GM23248 (cell line): ENCODE data around the gene SUSD3. TPM values are rescaled to one million over a fixed set of nuclear protein-coding genes. Genes with fewer than 3 reads are reported as not detected.

Experiments
- DNase-seq: peaks from one replicate; pipeline ENCODE4 v3.0.0-alpha.2; 2015
- H2AFZ ChIP-seq: fragments of 200-600 bp; sonication (generic); 2 replicates; pipeline ENCODE4 v1.6.1; 2016; ENCODE audit warnings: antibody characterized with exemption
- H3F3A ChIP-seq: fragments of 200-600 bp; sonication (generic); 2 replicates; pipeline ENCODE4 v1.6.1; 2016; ENCODE audit warnings: mild to moderate bottlenecking, antibody characterized with exemption, mixed run types; ENCODE audit not compliant: insufficient read depth
- H3K27ac ChIP-seq: fragments of 200-600 bp; sonication (generic); 2 replicates; pipeline ENCODE4 v1.5.1; 2016; ENCODE audit warnings: mild to moderate bottlenecking
- H3K27me3 ChIP-seq: fragments of 200-600 bp; sonication (generic); replicated peaks from 2 replicates; pipeline ENCODE4 v1.6.1; 2016; ENCODE audit warnings: mild to moderate bottlenecking; ENCODE audit not compliant: insufficient read depth
- H3K36me3 ChIP-seq: fragments of 200-600 bp; sonication (generic); 2 replicates; pipeline ENCODE4 v1.6.1; 2016; ENCODE audit warnings: low read depth, mild to moderate bottlenecking
- H3K4me1 ChIP-seq: fragments of 200-600 bp; sonication (generic); 2 replicates; pipeline ENCODE4 v1.6.1; 2016; ENCODE audit warnings: mild to moderate bottlenecking; ENCODE audit not compliant: insufficient read depth
- H3K4me2 ChIP-seq: fragments of 200-600 bp; sonication (generic); one replicate; pipeline ENCODE4 v1.6.1; 2016; ENCODE audit warnings: mild to moderate bottlenecking; ENCODE audit not compliant: unreplicated experiment
- H3K4me3 ChIP-seq: fragments of 200-600 bp; sonication (generic); 2 replicates; pipeline ENCODE4 v1.5.1; 2016; ENCODE audit warnings: mild to moderate bottlenecking
- H3K79me2 ChIP-seq: fragments of 200-600 bp; sonication (generic); 2 replicates; pipeline ENCODE4 v1.6.1; 2016; ENCODE audit warnings: mild to moderate bottlenecking; ENCODE audit not compliant: insufficient read depth
- H3K9ac ChIP-seq: fragments of 200-600 bp; sonication (generic); 2 replicates; pipeline ENCODE4 v1.6.1; 2016; ENCODE audit warnings: mild to moderate bottlenecking
- H3K9me2 ChIP-seq: fragments of 200-600 bp; sonication (generic); 2 replicates; pipeline ENCODE4 v1.6.1; 2016; ENCODE audit warnings: mixed run types, mild to moderate bottlenecking, moderate library complexity; ENCODE audit not compliant: insufficient read depth
- H3K9me3 ChIP-seq: fragments of 200-600 bp; sonication (generic); one replicate; pipeline ENCODE4 v1.6.1; 2017; ENCODE audit warnings: low read depth
- H4K20me1 ChIP-seq: fragments of 200-600 bp; sonication (generic); 2 replicates; pipeline ENCODE4 v1.6.0; 2016; ENCODE audit not compliant: insufficient read depth
- EZH2 ChIP-seq: fragments of 200-600 bp; sonication (generic); IDR thresholded peaks from 2 replicates; pipeline ENCODE4 v1.6.1; 2018; ENCODE audit warnings: antibody characterized with exemption, mild to moderate bottlenecking; ENCODE audit not compliant: insufficient read depth, poor library complexity, severe bottlenecking
- EZH2phosphoT487 ChIP-seq: fragments of 200-600 bp; sonication (generic); IDR thresholded peaks from 2 replicates; pipeline ENCODE4 v1.6.1; 2018; ENCODE audit warnings: antibody characterized with exemption, moderate library complexity, mild to moderate bottlenecking, low read depth; ENCODE audit not compliant: insufficient read depth
- WGBS, 2 experiments: methylation state at CpG; one replicate each; pipeline ENCODE4 v1.1.6; 2015 to 2017; ENCODE audit warnings: low lambda C conversion rate in 2 of 2, low coverage in 1 of 2; ENCODE audit errors: missing lambda C conversion rate in 2 of 2; 5-methylcytosine and 5-hydroxymethylcytosine counted together
- in situ Hi-C: fragments of 300-500 bp; cut with MboI; formaldehyde crosslinking; loops from 2 replicates; pipeline ENCODE4 v1.15.0; 2020
- polyA plus RNA-seq: library from polyadenylated mRNA; unstranded; fragments of >200 nt; fragmentation: Nextera tagmentation; extraction: Ambion mirVana; gene quantifications from 2 replicates; pipeline ENCODE4 v1.2.1, GENCODE V29; 2016
- total RNA-seq: library from RNA; depleted of rRNA; stranded (reverse); fragments of >200 nt; shearing (Covaris generic); gene quantifications from 2 replicates; pipeline ENCODE4 v1.2.3, GENCODE V29; 2014

Gene SUSD3
- total and polyA plus RNA-seq, 2 experiments from 2014 or later, result 0.43 TPM; not detected in 1

- in situ Hi-C loops, result no loop called here
- Histone ChIP-seq H4K20me1 (no peaks in the 10 kb centered on the region), H3K36me3 (no peaks in the 10 kb centered on the region), H3K4me2 (no peak overlapping the region), H3K79me2 (no peaks in the 10 kb centered on the region), H3K27me3 (no peaks in the 10 kb centered on the region), H3K4me3 (no peak overlapping the region), H3K9me2 (no peaks in the 10 kb centered on the region), H2AFZ (no peak overlapping the region), H3K9ac (no peak overlapping the region), H3K9me3 (no peaks in the 10 kb centered on the region), H3K27ac (no peak overlapping the region), H3F3A (peaks cover 34% of the 10 kb centered on the region), H3K4me1 (peaks cover 7% of the 10 kb centered on the region; the same call in 1 of the 2 replicates)
- TF ChIP-seq EZH2phosphoT487 (no peak), EZH2 (no peak)
- no peak for DNase-seq
- WGBS, 2 experiments, result 52 to 54% methylated on average over 4 of the region's 4 CpGs
These were observed 30.1 kb downstream of the SUSD3 start for GRCh38 chr9:93088656-93089015.

GRCh38 chr9:93089024-93089423 lies 30.5 kb downstream of the SUSD3 start:
- H3F3A ChIP-seq, result peaks cover 34% of the 10 kb centered on the region
- WGBS, 2 experiments, result 68 to 70% methylated on average over 5 of the region's 5 CpGs
- no peaks in the 10 kb centered on the region for H3K79me2 ChIP-seq
- no peak overlapping the region for H3K9ac ChIP-seq
- no peak overlapping the region for H3K27ac ChIP-seq
- H2AFZ ChIP-seq, result no peak overlapping the region
- TF ChIP-seq EZH2phosphoT487 (no peak), EZH2 (no peak)
- no peaks in the 10 kb centered on the region for H3K9me3 ChIP-seq
- peaks cover 7% of the 10 kb centered on the region; the same call in 1 of the 2 replicates for H3K4me1 ChIP-seq
- no peak overlapping the region for H3K4me3 ChIP-seq
- DNase-seq, result no peak
- H4K20me1 ChIP-seq, result no peaks in the 10 kb centered on the region
- no peaks in the 10 kb centered on the region for H3K36me3 ChIP-seq
- no peaks in the 10 kb centered on the region for H3K27me3 ChIP-seq
- H3K4me2 ChIP-seq, result no peak overlapping the region
- H3K9me2 ChIP-seq, result no peaks in the 10 kb centered on the region
- in situ Hi-C loops, result no loop called here

GRCh38 chr9:93089481-93089991 lies 31.0 kb downstream of the SUSD3 start:
- DNase-seq, result no peak
- Histone ChIP-seq H3K9me2 (no peaks in the 10 kb centered on the region), H2AFZ (no peak overlapping the region), H3K4me2 (no peak overlapping the region), H3K79me2 (no peaks in the 10 kb centered on the region), H3K27me3 (no peaks in the 10 kb centered on the region), H3K4me3 (no peak overlapping the region), H3K9ac (no peak overlapping the region), H3K36me3 (no peaks in the 10 kb centered on the region), H3K27ac (no peak overlapping the region), H4K20me1 (no peaks in the 10 kb centered on the region), H3K4me1 (peaks cover 7% of the 10 kb centered on the region; the same call in 1 of the 2 replicates), H3F3A (peaks cover 34% of the 10 kb centered on the region), H3K9me3 (no peaks in the 10 kb centered on the region)
- in situ Hi-C loops, result no loop called here
- 56 to 71% methylated on average over 9 to 12 of the region's 12 CpGs for WGBS, 2 experiments
- TF ChIP-seq EZH2phosphoT487 (no peak), EZH2 (no peak)

GRCh38 chr9:93090091-93090655 lies 31.7 kb downstream of the SUSD3 start:
- H3K4me2 ChIP-seq, result no peak overlapping the region
- no peak overlapping the region for H3K4me3 ChIP-seq
- no peaks in the 10 kb centered on the region for H3K9me2 ChIP-seq
- H3K79me2 ChIP-seq, result no peaks in the 10 kb centered on the region
- TF ChIP-seq EZH2, result no peak
- TF ChIP-seq EZH2phosphoT487, result no peak
- no peaks in the 10 kb centered on the region for H4K20me1 ChIP-seq
- no peak overlapping the region for H3K27ac ChIP-seq
- peaks cover 7% of the 10 kb centered on the region; the same call in 1 of the 2 replicates for H3K4me1 ChIP-seq
- DNase-seq, result no peak
- no peak overlapping the region for H2AFZ ChIP-seq
- 88% methylated on average over 8 of the region's 8 CpGs for WGBS, 2 experiments
- in situ Hi-C loops, result no loop called here
- no peaks in the 10 kb centered on the region for H3K27me3 ChIP-seq
- peaks cover 34% of the 10 kb centered on the region for H3F3A ChIP-seq
- no peaks in the 10 kb centered on the region for H3K9me3 ChIP-seq
- no peak overlapping the region for H3K9ac ChIP-seq
- H3K36me3 ChIP-seq, result no peaks in the 10 kb centered on the region
